ENCODE measurements around the gene PITRM1.

Gene PITRM1

DNA sequence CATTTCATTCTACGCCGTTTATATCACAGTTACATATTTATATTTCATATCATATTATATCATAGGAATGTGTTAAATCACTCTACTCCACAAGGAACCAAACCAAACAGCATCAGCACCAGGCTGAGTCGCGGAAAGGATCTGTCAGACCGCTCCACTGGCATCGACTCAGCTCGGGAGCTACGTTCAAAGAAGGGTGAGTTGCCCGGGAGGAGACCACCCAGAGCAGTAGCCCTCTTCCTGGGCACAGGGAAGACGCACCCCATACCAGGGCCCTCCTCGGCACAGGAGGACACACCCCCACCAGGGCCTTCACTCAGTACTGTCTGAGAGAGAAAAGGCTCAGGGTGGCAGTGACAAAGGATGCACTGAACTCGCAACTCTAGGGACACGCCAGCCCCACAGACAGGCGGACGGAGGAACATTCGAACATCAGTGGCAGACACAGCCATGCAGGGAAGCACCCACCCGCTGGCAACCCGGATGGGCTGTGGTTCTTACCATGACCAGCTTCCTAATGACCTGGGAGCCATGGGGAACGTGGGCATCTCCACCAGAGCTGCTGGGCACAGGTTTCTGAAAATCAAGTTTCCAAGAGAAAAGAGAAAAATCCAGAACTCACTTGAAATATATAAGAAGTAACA, 28.7 kb downstream of the PITRM1 start:
- TF ChIP-seq, protein P1, sequence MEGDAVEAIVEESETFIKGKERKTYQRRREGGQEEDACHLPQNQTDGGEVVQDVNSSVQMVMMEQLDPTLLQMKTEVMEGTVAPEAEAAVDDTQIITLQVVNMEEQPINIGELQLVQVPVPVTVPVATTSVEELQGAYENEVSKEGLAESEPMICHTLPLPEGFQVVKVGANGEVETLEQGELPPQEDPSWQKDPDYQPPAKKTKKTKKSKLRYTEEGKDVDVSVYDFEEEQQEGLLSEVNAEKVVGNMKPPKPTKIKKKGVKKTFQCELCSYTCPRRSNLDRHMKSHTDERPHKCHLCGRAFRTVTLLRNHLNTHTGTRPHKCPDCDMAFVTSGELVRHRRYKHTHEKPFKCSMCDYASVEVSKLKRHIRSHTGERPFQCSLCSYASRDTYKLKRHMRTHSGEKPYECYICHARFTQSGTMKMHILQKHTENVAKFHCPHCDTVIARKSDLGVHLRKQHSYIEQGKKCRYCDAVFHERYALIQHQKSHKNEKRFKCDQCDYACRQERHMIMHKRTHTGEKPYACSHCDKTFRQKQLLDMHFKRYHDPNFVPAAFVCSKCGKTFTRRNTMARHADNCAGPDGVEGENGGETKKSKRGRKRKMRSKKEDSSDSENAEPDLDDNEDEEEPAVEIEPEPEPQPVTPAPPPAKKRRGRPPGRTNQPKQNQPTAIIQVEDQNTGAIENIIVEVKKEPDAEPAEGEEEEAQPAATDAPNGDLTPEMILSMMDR (IDR thresholded peaks at IDR 0.05; ENCODE audit: borderline replicate concordance, control extremely low read depth, extremely low read depth, insufficient read depth, missing control alignments): no peak
- in situ Hi-C loops (cut with MboI; ENCODE audit: low sequenced_read_pairs, unreplicated experiment): no loop called here
- DNase-seq (ENCODE audit: low spot score): no peak

DNA sequence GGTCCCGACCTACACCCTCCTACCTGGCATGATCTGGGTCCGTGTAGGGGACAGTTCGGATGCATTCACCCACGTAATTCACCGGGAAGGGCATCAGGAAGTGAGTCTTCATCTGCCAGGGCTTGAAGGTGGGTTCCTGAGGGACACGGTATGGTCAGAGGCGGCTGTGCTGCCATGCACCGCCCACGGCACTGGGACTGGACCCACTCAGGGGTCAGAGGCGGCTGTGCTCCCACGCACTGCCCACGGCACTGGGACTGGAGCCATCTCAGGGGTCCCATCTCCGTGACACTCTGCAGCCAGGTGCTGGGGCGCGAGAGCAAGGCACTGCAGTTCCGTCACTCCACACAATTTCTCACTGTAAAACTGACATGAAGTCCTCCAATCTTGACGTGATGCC, 29.2 kb downstream of the PITRM1 start:
- in situ Hi-C loops (cut with MboI; ENCODE audit: low sequenced_read_pairs, unreplicated experiment): no loop called here
- TF ChIP-seq, protein P1 (IDR thresholded peaks at IDR 0.05; ENCODE audit: borderline replicate concordance, control extremely low read depth, extremely low read depth, insufficient read depth, missing control alignments): no peak
- DNase-seq (ENCODE audit: low spot score): no peak

DNA sequence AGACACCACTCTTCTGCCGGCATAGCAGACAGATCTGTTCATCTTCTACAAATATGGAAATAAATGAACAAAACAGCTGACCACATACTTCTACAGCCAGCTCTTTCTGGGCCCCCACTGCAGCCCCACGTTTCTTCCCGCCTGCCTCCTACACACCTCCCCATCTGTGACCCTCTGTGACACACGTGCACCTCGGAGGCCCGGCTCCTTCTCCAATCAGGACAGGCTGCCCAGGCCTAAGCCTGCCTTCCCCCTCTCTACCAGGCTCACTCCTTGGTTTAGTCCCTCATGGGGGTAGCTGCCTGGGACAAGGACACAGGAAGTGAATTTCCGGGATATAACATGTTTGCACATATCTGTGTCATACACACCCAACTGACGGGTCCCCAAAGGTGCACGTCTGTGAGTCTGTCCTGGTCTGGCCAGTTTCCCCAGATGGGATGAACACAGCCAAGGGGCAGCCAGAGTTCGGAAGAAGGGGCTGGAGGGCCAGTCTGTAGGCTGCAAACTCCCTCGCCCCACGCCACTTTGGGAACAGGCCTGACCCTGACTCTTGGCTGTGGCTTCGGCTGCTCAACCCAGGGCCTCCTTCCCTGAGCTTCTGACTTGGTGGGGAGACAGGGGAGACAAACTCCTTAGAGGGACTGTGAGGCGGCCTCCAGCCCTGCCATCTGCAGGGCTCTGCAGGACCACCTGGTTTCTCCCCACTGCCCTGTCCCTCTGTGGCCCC, 30.3 kb downstream of the PITRM1 start:
- DNase-seq (ENCODE audit: low spot score): no peak
- in situ Hi-C loops (cut with MboI; ENCODE audit: low sequenced_read_pairs, unreplicated experiment): no loop called here
- TF ChIP-seq, protein P1 (IDR thresholded peaks at IDR 0.05; ENCODE audit: borderline replicate concordance, control extremely low read depth, extremely low read depth, insufficient read depth, missing control alignments): no peak

DNA sequence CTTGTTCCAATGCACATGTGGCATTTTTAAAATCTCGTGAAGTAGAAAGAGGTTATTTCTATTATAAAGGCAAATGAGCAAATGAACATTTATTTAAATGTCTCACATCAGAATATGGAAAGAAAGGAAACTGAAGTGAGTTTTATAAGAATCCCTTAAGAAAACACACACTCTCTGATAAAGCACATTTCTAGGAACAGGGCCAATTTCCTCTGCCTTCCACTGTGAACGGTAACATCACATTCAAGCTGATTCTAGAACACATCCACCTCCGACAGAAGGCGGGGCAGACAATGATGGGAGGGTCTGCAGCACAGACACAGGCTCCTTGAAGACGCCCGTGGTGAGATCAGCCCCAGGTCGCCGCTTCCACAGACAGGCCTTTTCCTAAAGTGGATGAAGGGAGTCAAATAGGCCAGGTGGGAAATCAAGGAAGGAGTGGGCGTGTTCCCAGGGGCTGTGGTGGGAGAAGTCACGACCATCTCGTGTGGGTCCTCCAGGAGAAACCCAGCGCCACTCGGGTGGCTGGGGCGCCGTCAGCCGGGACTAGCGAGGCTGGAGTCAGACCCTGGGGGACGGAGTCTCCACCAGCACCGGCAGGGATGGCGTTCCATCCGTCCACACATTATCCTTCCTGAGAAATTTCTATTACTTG, 31.1 kb downstream of the PITRM1 start:
- in situ Hi-C loops (cut with MboI; ENCODE audit: low sequenced_read_pairs, unreplicated experiment): no loop called here
- no peak for DNase-seq (ENCODE audit: low spot score)
- TF ChIP-seq, protein P1 (IDR thresholded peaks at IDR 0.05; ENCODE audit: borderline replicate concordance, control extremely low read depth, extremely low read depth, insufficient read depth, missing control alignments): no peak

DNA sequence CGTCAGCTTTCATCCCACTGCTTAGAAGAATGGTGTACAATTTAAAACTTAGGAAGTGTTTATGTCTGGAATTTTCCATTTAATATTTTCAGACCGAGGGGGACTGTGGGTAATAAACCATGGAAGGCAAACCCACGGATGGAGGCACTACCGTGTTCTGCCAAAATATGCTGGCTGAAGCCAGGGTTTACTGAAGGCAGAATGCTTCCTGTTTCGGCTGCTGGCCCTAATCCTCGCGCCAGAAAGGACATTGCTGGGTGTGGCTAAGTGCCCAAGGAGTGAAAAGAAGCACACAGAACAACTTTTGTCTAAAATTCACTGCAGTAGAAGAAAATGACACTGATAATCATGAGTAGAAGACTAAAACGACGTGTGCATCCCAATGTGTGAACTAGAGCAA, 32.3 kb downstream of the PITRM1 start:
- TF ChIP-seq, protein P1 (IDR thresholded peaks at IDR 0.05; ENCODE audit: borderline replicate concordance, control extremely low read depth, extremely low read depth, insufficient read depth, missing control alignments): no peak
- DNase-seq (ENCODE audit: low spot score): no peak
- in situ Hi-C loops (cut with MboI; ENCODE audit: low sequenced_read_pairs, unreplicated experiment): no loop called here

DNA sequence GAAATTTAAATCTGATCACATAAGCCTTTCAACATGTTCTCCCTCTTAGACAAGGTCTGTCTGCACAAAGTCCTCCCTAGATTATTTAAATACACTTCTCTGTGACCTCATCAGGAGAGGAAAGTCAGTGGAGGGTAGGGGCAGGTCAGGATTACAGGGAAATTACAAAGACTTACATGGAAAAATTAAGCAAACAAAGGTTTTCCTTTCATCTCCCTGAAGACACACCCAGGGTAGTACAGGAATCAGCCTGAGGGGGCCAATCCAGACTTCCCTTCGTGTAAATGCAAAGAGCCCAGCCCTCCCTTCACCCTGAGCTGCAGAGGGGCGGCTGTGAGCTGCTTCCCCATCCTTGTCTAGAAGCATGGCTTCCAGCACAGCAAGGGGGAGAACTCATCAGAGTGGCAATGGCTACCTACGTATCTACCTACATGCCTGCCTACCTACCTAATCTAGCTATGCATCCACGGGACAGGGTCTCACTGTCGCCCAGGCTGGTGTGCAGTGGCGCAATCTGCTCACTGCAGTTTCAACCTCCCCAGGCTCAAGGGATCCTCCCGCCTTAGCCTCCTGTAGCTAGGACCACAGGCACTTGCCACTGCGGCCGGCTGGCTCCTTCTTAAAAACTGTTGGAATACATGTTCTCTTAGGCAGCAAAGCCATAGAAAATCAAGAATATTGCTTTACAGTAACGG, 33.2 kb downstream of the PITRM1 start:
- in situ Hi-C loops (cut with MboI; ENCODE audit: low sequenced_read_pairs, unreplicated experiment): no loop called here
- DNase-seq (ENCODE audit: low spot score): peak; percentile 24
- TF ChIP-seq, protein P1 (IDR thresholded peaks at IDR 0.05; ENCODE audit: borderline replicate concordance, control extremely low read depth, extremely low read depth, insufficient read depth, missing control alignments): no peak

All from GM13976 (cell line).